H1 (cell line): ENCODE measurements around the gene ATP9B. TPM values are rescaled to one million over a fixed set of nuclear protein-coding genes. Genes with fewer than 3 reads are reported as not detected.

ENCODE experiments used
- CTCF ChIA-PET: fragments of 300-600 bp; sonication (Branson Sonifier 250); formaldehyde crosslinking; loops from one replicate; lab custom pipeline; 2021; ENCODE audit not compliant: partially characterized antibody; lab: Charles Lee
- POLR2A ChIA-PET: fragments of 300-600 bp; sonication (Branson Sonifier 250); formaldehyde crosslinking; loops from one replicate; lab custom pipeline; 2021; ENCODE audit warnings: inconsistent platforms; ENCODE audit not compliant: partially characterized antibody; lab: Charles Lee
- DNase-seq, 2 experiments: peaks; one replicate each; pipeline versions ENCODE4 v3.0.0 to v3.0.0-alpha.2; 2010 to 2022; ENCODE audit warnings: low spot score in 2 of 2, low read depth in 1 of 2, mixed read lengths in 1 of 2
- FAIRE-seq: peaks from 2 replicates; lab custom pipeline; 2011; peaks lifted over from hg19 to GRCh38; lab: Jason Lieb, UNC
- H2AFZ ChIP-seq: 2 replicates; pipeline ENCODE4 v1.8.1; 2012; ENCODE audit warnings: low read length, inconsistent platforms
- H2AK5ac ChIP-seq: 2 replicates; pipeline ENCODE4 v1.6.1; 2013; ENCODE audit warnings: low read depth, low read length
- H2BK120ac ChIP-seq: replicated peaks from 2 replicates; pipeline ENCODE3; 2013; ENCODE audit warnings: low read depth, low read length, inconsistent platforms
- H2BK12ac ChIP-seq: 2 replicates; pipeline ENCODE4 v1.6.1; 2013; ENCODE audit warnings: low read depth, low read length
- H2BK15ac ChIP-seq: 2 replicates; pipeline ENCODE4 v1.6.1; 2013; ENCODE audit warnings: low read length
- H2BK20ac ChIP-seq: 2 replicates; pipeline ENCODE4 v1.6.1; 2013; ENCODE audit warnings: low read length
- H2BK5ac ChIP-seq: 2 replicates; pipeline ENCODE4 v1.6.1; 2013; ENCODE audit warnings: low read depth, low read length
- H3K14ac ChIP-seq: 2 replicates; pipeline ENCODE4 v1.6.1; 2013; ENCODE audit warnings: inconsistent platforms; ENCODE audit not compliant: insufficient read length
- H3K18ac ChIP-seq: 2 replicates; pipeline ENCODE4 v1.6.1; 2013; ENCODE audit warnings: low read length; ENCODE audit errors: extremely low read depth
- H3K23ac ChIP-seq: 2 replicates; pipeline ENCODE4 v1.6.1; 2013; ENCODE audit warnings: inconsistent platforms; ENCODE audit not compliant: insufficient read length
- H3K23me2 ChIP-seq: 2 replicates; pipeline ENCODE4 v1.6.1; 2013; ENCODE audit warnings: low read depth, low read length
- H3K27ac ChIP-seq: 2 replicates; pipeline ENCODE4 v1.6.1; 2011; ENCODE audit warnings: low read depth, low read length, inconsistent platforms
- H3K27me3 ChIP-seq, 4 experiments: replicated peaks in 1 of 4; 1 replicate in 1 of 4; 2 replicates in 3 of 4; pipeline versions ENCODE4 v1.6.1 to v1.8.1; 2011 to 2013; ENCODE audit warnings: low read length in 3 of 4, mild to moderate bottlenecking in 3 of 4, inconsistent platforms in 2 of 4, mixed read lengths in 2 of 4, moderate library complexity in 1 of 4; ENCODE audit not compliant: control insufficient read depth in 3 of 4, insufficient read depth in 3 of 4; ENCODE audit errors: extremely low read depth in 1 of 4
- H3K36me3 ChIP-seq, 4 experiments: 2 replicates each; pipeline versions ENCODE4 v1.6.1 to v1.8.1; 2011 to 2013; ENCODE audit warnings: mild to moderate bottlenecking in 4 of 4, low read length in 3 of 4, moderate library complexity in 2 of 4, control low read depth in 1 of 4, inconsistent platforms in 1 of 4; ENCODE audit not compliant: insufficient read depth in 4 of 4, control insufficient read depth in 2 of 4
- H3K4ac ChIP-seq: replicated peaks from 2 replicates; pipeline ENCODE3; 2013; ENCODE audit warnings: low read length, low read depth, mixed read lengths, inconsistent platforms; ENCODE audit not compliant: insufficient read length
- H3K4me1 ChIP-seq, 4 experiments: replicated peaks in 1 of 4; 1 replicate in 1 of 4; 2 replicates in 3 of 4; pipeline versions ENCODE4 v1.6.1 to v1.8.1; 2011 to 2013; ENCODE audit warnings: low read length in 3 of 4, inconsistent platforms in 2 of 4, mixed read lengths in 1 of 4; ENCODE audit not compliant: insufficient read depth in 4 of 4, control insufficient read depth in 3 of 4
- H3K4me2 ChIP-seq, 2 experiments: 2 replicates each; pipeline versions ENCODE4 v1.6.1 to v1.8.1; 2011 to 2013; ENCODE audit warnings: low read depth in 2 of 2, low read length in 2 of 2, control low read depth in 1 of 2, inconsistent platforms in 1 of 2, mild to moderate bottlenecking in 1 of 2; ENCODE audit not compliant: insufficient read depth in 1 of 2
- H3K4me3 ChIP-seq, 4 experiments: fragments of 200-600, 300-600 bp in 1 of 4; sonication (generic), shearing (Covaris generic), sonication (Bioruptor Twin) in 1 of 4; 2 replicates each; pipeline versions ENCODE4 v1.5.1 to v1.8.1; 2011 to 2016; ENCODE audit warnings: low read length in 4 of 4, low read depth in 3 of 4, control low read depth in 2 of 4, inconsistent platforms in 2 of 4, mild to moderate bottlenecking in 2 of 4, mixed read lengths in 1 of 4, moderate library complexity in 1 of 4; ENCODE audit not compliant: insufficient read depth in 2 of 4; ENCODE audit errors: extremely low read depth in 1 of 4
- H3K56ac ChIP-seq: replicated peaks from 2 replicates; pipeline ENCODE3; 2013; ENCODE audit warnings: low read depth, mild to moderate bottlenecking, mixed read lengths, low read length, inconsistent platforms; ENCODE audit not compliant: insufficient read length
- H3K79me1 ChIP-seq: 2 replicates; pipeline ENCODE4 v1.6.1; 2013; ENCODE audit warnings: low read depth, low read length, control low read depth
- H3K79me2 ChIP-seq, 2 experiments: 2 replicates each; pipeline versions ENCODE4 v1.6.1 to v1.8.1; 2012 to 2013; ENCODE audit warnings: low read length in 2 of 2, mild to moderate bottlenecking in 2 of 2, inconsistent platforms in 1 of 2; ENCODE audit not compliant: insufficient read depth in 2 of 2, control insufficient read depth in 1 of 2
- H3K9ac ChIP-seq, 4 experiments: replicated peaks in 1 of 4; 1 replicate in 1 of 4; 2 replicates in 3 of 4; pipeline versions ENCODE4 v1.6.1 to v1.8.1; 2011 to 2013; ENCODE audit warnings: low read depth in 3 of 4, low read length in 3 of 4, control low read depth in 2 of 4, mild to moderate bottlenecking in 2 of 4, moderate library complexity in 2 of 4, inconsistent platforms in 1 of 4; ENCODE audit errors: extremely low read depth in 1 of 4
- H3K9me3 ChIP-seq, 2 experiments: 2 replicates each; pipeline versions ENCODE4 v1.6.1 to v1.8.1; 2012 to 2013; ENCODE audit warnings: mild to moderate bottlenecking in 2 of 2, moderate library complexity in 2 of 2, control low read depth in 1 of 2, inconsistent platforms in 1 of 2, low read depth in 1 of 2, low read length in 1 of 2, mixed read lengths in 1 of 2; ENCODE audit not compliant: insufficient read depth in 2 of 2
- H4K20me1 ChIP-seq, 2 experiments: replicated peaks in 1 of 2; 2 replicates each; pipeline versions ENCODE3 to v1.8.1; 2011 to 2013; ENCODE audit warnings: inconsistent platforms in 2 of 2, low read length in 2 of 2, mild to moderate bottlenecking in 1 of 2; ENCODE audit not compliant: insufficient read depth in 2 of 2, control insufficient read depth in 1 of 2
- H4K5ac ChIP-seq: 2 replicates; pipeline ENCODE4 v1.6.1; 2013; ENCODE audit warnings: low read length, low read depth, mixed read lengths, inconsistent platforms; ENCODE audit not compliant: insufficient read length
- H4K8ac ChIP-seq: 2 replicates; pipeline ENCODE4 v1.8.0; 2013; ENCODE audit warnings: mild to moderate bottlenecking, moderate library complexity, low read length, inconsistent platforms; ENCODE audit not compliant: insufficient read depth; ENCODE audit errors: extremely low read depth
- H4K91ac ChIP-seq: replicated peaks from 2 replicates; pipeline ENCODE3; 2013; ENCODE audit warnings: low read length, mixed read lengths, inconsistent platforms; ENCODE audit not compliant: insufficient read length
- ATF2 ChIP-seq: IDR thresholded peaks from 2 replicates; pipeline ENCODE4 v1.6.1; 2012; ENCODE audit warnings: low read length, inconsistent platforms
- BACH1 ChIP-seq: IDR thresholded peaks from 2 replicates; pipeline ENCODE4 v1.6.1; 2012; ENCODE audit warnings: low read length, improper control_type of control experiment
- JUND ChIP-seq: IDR thresholded peaks from 2 replicates; pipeline ENCODE4 v1.6.1; 2011; ENCODE audit warnings: mild to moderate bottlenecking, improper control_type of control experiment, low read length
- MAFK ChIP-seq: IDR thresholded peaks from 2 replicates; pipeline ENCODE4 v1.6.1; 2012; ENCODE audit warnings: low read depth, mild to moderate bottlenecking, improper control_type of control experiment, low read length
- RBBP5 ChIP-seq: IDR thresholded peaks from 2 replicates; pipeline ENCODE4 v1.7.1; 2012; ENCODE audit warnings: low read depth, mild to moderate bottlenecking, inconsistent platforms, low read length, moderate library complexity, borderline replicate concordance
- RXRA ChIP-seq: IDR thresholded peaks from 2 replicates; pipeline ENCODE4 v1.6.1; 2011; ENCODE audit warnings: low read depth, mild to moderate bottlenecking, low read length, moderate library complexity; ENCODE audit not compliant: insufficient read depth
- SIX5 ChIP-seq: IDR thresholded peaks from 2 replicates; pipeline ENCODE4 v1.6.1; 2011; ENCODE audit warnings: mild to moderate bottlenecking, low read depth, low read length
- SP2 ChIP-seq: IDR thresholded peaks from 2 replicates; pipeline ENCODE4 v1.6.1; 2012; ENCODE audit warnings: mild to moderate bottlenecking, low read length, inconsistent platforms
- TBP ChIP-seq: IDR thresholded peaks from 2 replicates; pipeline ENCODE4 v1.6.1; 2011; ENCODE audit warnings: low read depth, low read length, improper control_type of control experiment
- TCF12 ChIP-seq: IDR thresholded peaks from 2 replicates; pipeline ENCODE4 v1.6.1; 2011; ENCODE audit warnings: low read depth, mild to moderate bottlenecking, low read length
- TEAD4 ChIP-seq: IDR thresholded peaks from 2 replicates; pipeline ENCODE4 v1.6.1; 2012; ENCODE audit warnings: low read depth, low read length, inconsistent platforms, mixed read lengths
- USF2 ChIP-seq: IDR thresholded peaks from 2 replicates; pipeline ENCODE4 v1.6.1; 2011; ENCODE audit warnings: low read length, improper control_type of control experiment
- ZNF274 ChIP-seq: IDR thresholded peaks from 2 replicates; pipeline ENCODE4 v1.7.0; 2012; ENCODE audit warnings: low read length, borderline replicate concordance; ENCODE audit errors: extremely low read depth
- WGBS, 2 experiments: shearing (Covaris generic) in 1 of 2; methylation state at CpG; one replicate each; pipeline versions ENCODE4 v1.1.6 to v1.1.7; 2013 to 2015; ENCODE audit warnings: low lambda C conversion rate in 2 of 2, mixed read lengths in 2 of 2, inconsistent platforms in 1 of 2, low coverage in 1 of 2, missing lambda C conversion rate in 1 of 2; ENCODE audit not compliant: insufficient replicate concordance in 2 of 2, insufficient coverage in 1 of 2, insufficient read length in 1 of 2; ENCODE audit errors: extremely low coverage in 1 of 2, missing lambda C conversion rate in 1 of 2; 5-methylcytosine and 5-hydroxymethylcytosine counted together
- polyA plus RNA-seq, 7 experiments: library from polyadenylated mRNA; depleted of rRNA in 3 of 7; stranded (reverse) in 5 of 7; unstranded in 2 of 7; fragments of >200 nt in 5 of 7; fragments of 200-250 nt in 2 of 7; gene quantifications; 1 replicate in 5 of 7; 2 replicates in 1 of 7; 4 replicates in 1 of 7; pipeline versions ENCODE4 v1.2.1 to v1.2.3, GENCODE V29; 2011 to 2013; ENCODE audit warnings: missing spikeins in 2 of 7, mixed read lengths in 2 of 7
- total RNA-seq: library from RNA; stranded (reverse); fragmentation: NEBNext Ultra II Directional; extraction: Animal tissue kit (Norgen Biotek cat#: 25700); gene quantifications from 2 replicates; pipeline ENCODE4 v1.2.1, GENCODE V29; 2021

The ATP9B gene
- total and polyA plus RNA-seq, 2 of the 8 experiments (the other 6 are each of a cell fraction or from before 2014, with no cell fraction given), result 15.1 to 21.7 TPM

- H3K27ac ChIP-seq, result no peak overlapping the region
- no peaks in the 10 kb centered on the region for H3K79me2 ChIP-seq
- no peak overlapping the region for H3K56ac ChIP-seq
- H3K36me3 ChIP-seq, result no peaks in the 10 kb centered on the region
- FAIRE-seq, result no peak
- H3K4me3 ChIP-seq, result no peak overlapping the region
- WGBS, 2 experiments, result 82% methylated on average over 2 of the region's 2 CpGs; no CpG with 5 or more reads in 1 of the 2 experiments
- H3K23me2 ChIP-seq, result no peaks in the 10 kb centered on the region
- H2BK12ac ChIP-seq, result no peak overlapping the region
- H3K14ac ChIP-seq, result no peak overlapping the region
- no peak overlapping the region for H3K4me2 ChIP-seq
- ChIA-PET POLR2A (no interaction called here), CTCF (interaction anchor here (0.8 kb wide), 1 partner anchor 9 kb away, joined by 4 read pairs; no protein-coding TSS in a partner anchor)
- no peak overlapping the region for H2AK5ac ChIP-seq
- H2BK120ac ChIP-seq, result no peak overlapping the region
- no peak overlapping the region for H4K8ac ChIP-seq
- H4K20me1 ChIP-seq, result peaks cover 0 to 4% of the 10 kb centered on the region in 2 experiments
- H2AFZ ChIP-seq, result no peak overlapping the region
- no peak overlapping the region for H2BK5ac ChIP-seq
- no peak overlapping the region for H2BK15ac ChIP-seq
- no peaks in the 10 kb centered on the region for H3K4me1 ChIP-seq
- no peak overlapping the region for H4K5ac ChIP-seq
- H3K4ac ChIP-seq, result no peak overlapping the region
- peaks cover 4% of the 10 kb centered on the region; the same call in 1 of the 2 replicates for H3K79me1 ChIP-seq
- H3K9me3 ChIP-seq, result no peaks in the 10 kb centered on the region; a peak in 1 of 4 replicates
- H2BK20ac ChIP-seq, result no peak overlapping the region
- no peak overlapping the region for H3K23ac ChIP-seq
- no peak overlapping the region for H4K91ac ChIP-seq
- DNase-seq, result no peak
- no peak overlapping the region for H3K9ac ChIP-seq
- H3K18ac ChIP-seq, result no peak overlapping the region
- no peaks in the 10 kb centered on the region for H3K27me3 ChIP-seq
- TF ChIP-seq SIX5, result no peak
- no peak for TF ChIP-seq SP2
- no peak for TF ChIP-seq TEAD4
- no peak for TF ChIP-seq TCF12
- TF ChIP-seq USF2, result no peak
- no peak for TF ChIP-seq BACH1
- TF ChIP-seq JUND, result no peak
- no peak for TF ChIP-seq ATF2
- TF ChIP-seq RBBP5, result no peak
- no peak for TF ChIP-seq RXRA
- TF ChIP-seq MAFK, result no peak
- no peak for TF ChIP-seq TBP
- no peak for TF ChIP-seq ZNF274
These were observed 104.5 kb downstream of the ATP9B start for GRCh38 chr18:79173742-79174141.
